Astrocyte (in vitro differentiated cells and primary cell): Measurements from ENCODE around the gene FFAR2.

ENCODE experiments used
- EZH2 ChIP-seq: IDR thresholded peaks from 2 replicates; pipeline ENCODE4 v1.6.1; 2012; ENCODE audit warnings: mild to moderate bottlenecking, low read length, inconsistent platforms; ENCODE audit not compliant: insufficient read depth
- TF ChIP-seq, protein P1 (sequence below): IDR thresholded peaks from 2 replicates; pipeline ENCODE4 v1.5.1; 2011; ENCODE audit warnings: low read depth, mild to moderate bottlenecking, inconsistent platforms, low read length, moderate library complexity; ENCODE audit not compliant: insufficient read depth

DNA sequence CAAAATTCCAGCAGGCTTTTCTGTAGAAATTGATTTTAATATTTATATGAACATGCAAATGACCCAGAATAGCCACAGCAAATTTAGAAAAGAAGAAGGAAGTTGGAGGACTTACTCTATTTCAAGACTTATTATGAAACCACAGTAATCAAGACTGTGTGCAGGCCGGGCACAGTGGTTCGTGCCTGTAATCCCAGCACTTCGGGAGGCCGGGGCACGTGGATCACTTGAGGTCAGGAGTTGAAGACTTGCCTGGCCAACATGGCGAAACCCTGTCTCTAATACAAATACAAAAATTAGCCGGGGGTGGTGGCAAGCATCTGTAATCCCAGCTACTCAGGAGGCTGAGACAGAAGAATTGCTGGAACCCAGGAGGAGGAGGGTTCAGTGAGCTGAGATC, 6.0 kb upstream of the FFAR2 start:
- TF ChIP-seq, protein P1, sequence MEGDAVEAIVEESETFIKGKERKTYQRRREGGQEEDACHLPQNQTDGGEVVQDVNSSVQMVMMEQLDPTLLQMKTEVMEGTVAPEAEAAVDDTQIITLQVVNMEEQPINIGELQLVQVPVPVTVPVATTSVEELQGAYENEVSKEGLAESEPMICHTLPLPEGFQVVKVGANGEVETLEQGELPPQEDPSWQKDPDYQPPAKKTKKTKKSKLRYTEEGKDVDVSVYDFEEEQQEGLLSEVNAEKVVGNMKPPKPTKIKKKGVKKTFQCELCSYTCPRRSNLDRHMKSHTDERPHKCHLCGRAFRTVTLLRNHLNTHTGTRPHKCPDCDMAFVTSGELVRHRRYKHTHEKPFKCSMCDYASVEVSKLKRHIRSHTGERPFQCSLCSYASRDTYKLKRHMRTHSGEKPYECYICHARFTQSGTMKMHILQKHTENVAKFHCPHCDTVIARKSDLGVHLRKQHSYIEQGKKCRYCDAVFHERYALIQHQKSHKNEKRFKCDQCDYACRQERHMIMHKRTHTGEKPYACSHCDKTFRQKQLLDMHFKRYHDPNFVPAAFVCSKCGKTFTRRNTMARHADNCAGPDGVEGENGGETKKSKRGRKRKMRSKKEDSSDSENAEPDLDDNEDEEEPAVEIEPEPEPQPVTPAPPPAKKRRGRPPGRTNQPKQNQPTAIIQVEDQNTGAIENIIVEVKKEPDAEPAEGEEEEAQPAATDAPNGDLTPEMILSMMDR = no peak
- no peak for TF ChIP-seq EZH2
